Effector memory CD8-positive, alpha-beta T cell (primary cell): ENCODE results near the gene MCHR1.

Experiments used
- ATAC-seq: fragments of 150-1000 bp; cut with Tn5 transposase; replicated peaks from 2 replicates; pipeline ENCODE4 v1.10.0; 2021; ENCODE audit warnings: mild to moderate bottlenecking, moderate library complexity
- DNase-seq, 3 experiments: peaks; one replicate each; pipeline ENCODE4 v3.0.0; 2021
- H3K27ac Mint-ChIP-seq, 2 donors: one replicate each; pipeline ENCODE4 v1.8.0; 2022; ENCODE audit warnings: mild to moderate bottlenecking in 2 of 2, mixed read lengths in 2 of 2, moderate library complexity in 2 of 2
- H3K27me3 Mint-ChIP-seq, 2 donors: one replicate each; pipeline ENCODE4 v1.8.0; 2022; ENCODE audit warnings: mixed read lengths in 2 of 2
- H3K36me3 Mint-ChIP-seq: one replicate; pipeline ENCODE4 v1.8.0; 2022; ENCODE audit warnings: mild to moderate bottlenecking, moderate library complexity, mixed read lengths; ENCODE audit not compliant: insufficient read depth
- H3K4me1 Mint-ChIP-seq, 2 donors: one replicate each; pipeline ENCODE4 v1.8.0; 2022; ENCODE audit warnings: low read depth in 2 of 2, mixed read lengths in 2 of 2
- H3K4me3 Mint-ChIP-seq, 2 donors: one replicate each; pipeline ENCODE4 v1.8.0; 2022; ENCODE audit warnings: mild to moderate bottlenecking in 2 of 2, mixed read lengths in 2 of 2, moderate library complexity in 2 of 2
- H3K9me3 Mint-ChIP-seq, 2 donors: one replicate each; pipeline ENCODE4 v1.8.0; 2022; ENCODE audit warnings: mixed read lengths in 2 of 2

The MCHR1 gene

GRCh38 chr22:40728731-40729189 is 49.5 kb downstream of the MCHR1 start:
- Mint-ChIP-seq H3K27me3 (peaks cover 0 to 3% of the 10 kb centered on the region in 2 donors), H3K36me3 (peaks cover 16% of the 10 kb centered on the region), H3K9me3 (no peaks in the 10 kb centered on the region), H3K4me3 (peak overlapping the region; percentile 7 to 59), H3K4me1 (peaks cover 26 to 32% of the 10 kb centered on the region in 2 donors), H3K27ac (peak overlapping the region; percentile 0 to 60)
- ATAC-seq (peak; percentile 43), DNase-seq (peak; percentile 18 to 22 (median 21))

DNA sequence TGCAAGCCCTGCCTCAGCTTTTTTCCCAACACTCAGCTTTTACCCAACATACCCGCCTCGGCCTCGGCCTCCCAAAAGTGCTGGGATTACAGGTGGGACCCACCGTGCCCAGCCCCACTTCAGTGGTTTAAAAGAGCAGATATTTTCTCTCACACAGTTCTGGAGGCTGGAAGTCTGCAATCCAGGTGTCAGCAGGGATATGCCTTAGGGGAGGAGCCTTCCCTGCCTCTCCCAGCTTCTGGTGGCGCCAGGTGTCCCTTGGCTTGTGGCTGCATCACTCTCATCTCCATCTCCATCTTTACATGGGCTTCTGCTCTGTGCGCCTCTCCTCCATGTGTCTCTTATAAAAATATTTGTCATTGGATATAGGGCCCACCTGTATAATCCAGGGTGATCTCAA is 50.0 kb downstream of the MCHR1 start:
- Mint-ChIP-seq H3K4me1 (peaks cover 26 to 32% of the 10 kb centered on the region in 2 donors), H3K27me3 (no peaks in the 10 kb centered on the region), H3K36me3 (peaks cover 16% of the 10 kb centered on the region), H3K9me3 (no peaks in the 10 kb centered on the region), H3K4me3 (no peak overlapping the region), H3K27ac (peak overlapping the region; percentile 0 to 60)
- DNase-seq = no peak
- no peak for ATAC-seq
